Gastrocnemius medialis (tissue), 4 donors: ENCODE data around the gene RCOR1. TPM values are rescaled to one million over a fixed set of nuclear protein-coding genes. Genes with fewer than 3 reads are reported as not detected.

Experiments
- ATAC-seq, 2 donors: fragments of 150-250 bp; one replicate each; pipeline ENCODE4 v1.9.1; 2016
- DNase-seq, 2 donors: peaks; one replicate each; pipeline ENCODE4 v3.0.0-alpha.2; 2019
- H3K27ac ChIP-seq, 4 donors: fragments of 200-600 bp; sonication (generic); 1 replicate in 1 of 4; 2 replicates in 3 of 4; pipeline ENCODE4 v1.5.1; 2016 to 2018; ENCODE audit warnings: mild to moderate bottlenecking in 2 of 4, moderate library complexity in 1 of 4
- H3K27me3 ChIP-seq, 3 donors: fragments of 200-600 bp; sonication (generic) in 2 of 3; 1 replicate in 1 of 3; 2 replicates in 2 of 3; pipeline versions ENCODE4 v1.5.1 to v1.6.0; 2016 to 2019; ENCODE audit warnings: mild to moderate bottlenecking in 1 of 3, moderate library complexity in 1 of 3
- H3K36me3 ChIP-seq, 2 donors: fragments of 200-600 bp; sonication (generic) in 1 of 2; one replicate each; pipeline ENCODE4 v1.5.1; 2017 to 2018
- H3K4me1 ChIP-seq, 2 donors: fragments of 200-600 bp; sonication (generic) in 1 of 2; one replicate each; pipeline ENCODE4 v1.5.1; 2016 to 2017; ENCODE audit warnings: mild to moderate bottlenecking in 2 of 2
- H3K4me3 ChIP-seq, 4 donors: fragments of 200-600 bp; sonication (generic) in 3 of 4; 1 replicate in 1 of 4; 2 replicates in 3 of 4; pipeline ENCODE4 v1.5.1; 2016 to 2019; ENCODE audit warnings: mild to moderate bottlenecking in 2 of 4
- H3K9me3 ChIP-seq, 3 donors: fragments of 200-600 bp; sonication (generic) in 2 of 3; 1 replicate in 1 of 3; 2 replicates in 2 of 3; pipeline ENCODE4 v1.5.1; 2016 to 2019
- POLR2A ChIP-seq, 2 donors: fragments of 450-650 bp; IDR thresholded peaks; one replicate each; pipeline ENCODE4 v1.6.1; 2017; ENCODE audit warnings: antibody characterized with exemption in 2 of 2, mild to moderate bottlenecking in 2 of 2, moderate library complexity in 2 of 2
- in situ Hi-C, 4 donors: fragments of 200-750 bp; cut with MboI; loops; one replicate each; pipeline versions ENCODE4 v1.15.0 to v1.8.0; 2017; ENCODE audit warnings: low sequenced_read_pairs in 4 of 4
- intact Hi-C: fragments of 100-400 bp; cut with DNase I; formaldehyde crosslinking; loops from one replicate; pipeline ENCODE4 v1.15.1; 2023; ENCODE audit warnings: low total_unique reads
- total RNA-seq, 4 donors: library from RNA; depleted of rRNA; stranded (reverse); fragments of >200 nt; gene quantifications; one replicate each; pipeline versions ENCODE4 v1.1.0 to v1.2.3, GENCODE V29; 2016
- TF ChIP-seq, protein P1 (sequence below), 5 experiments: fragments of 450-650 bp in 3 of 5; fragments of 200-600 bp in 2 of 5; sonication (generic) in 2 of 5; IDR thresholded peaks in 4 of 5; conservative IDR thresholded peaks in 1 of 5; 1 replicate in 4 of 5; 2 replicates in 1 of 5; pipeline ENCODE4 v1.5.1; 2016 to 2019; ENCODE audit warnings: antibody characterized with exemption in 5 of 5, mild to moderate bottlenecking in 3 of 5, moderate library complexity in 3 of 5

The RCOR1 gene
- total RNA-seq, 4 donors from 2014 or later: 10.0 to 14.2 (median 12.1) TPM

- DNase-seq (no peak), ATAC-seq (no peak)
- TF ChIP-seq, protein P1, sequence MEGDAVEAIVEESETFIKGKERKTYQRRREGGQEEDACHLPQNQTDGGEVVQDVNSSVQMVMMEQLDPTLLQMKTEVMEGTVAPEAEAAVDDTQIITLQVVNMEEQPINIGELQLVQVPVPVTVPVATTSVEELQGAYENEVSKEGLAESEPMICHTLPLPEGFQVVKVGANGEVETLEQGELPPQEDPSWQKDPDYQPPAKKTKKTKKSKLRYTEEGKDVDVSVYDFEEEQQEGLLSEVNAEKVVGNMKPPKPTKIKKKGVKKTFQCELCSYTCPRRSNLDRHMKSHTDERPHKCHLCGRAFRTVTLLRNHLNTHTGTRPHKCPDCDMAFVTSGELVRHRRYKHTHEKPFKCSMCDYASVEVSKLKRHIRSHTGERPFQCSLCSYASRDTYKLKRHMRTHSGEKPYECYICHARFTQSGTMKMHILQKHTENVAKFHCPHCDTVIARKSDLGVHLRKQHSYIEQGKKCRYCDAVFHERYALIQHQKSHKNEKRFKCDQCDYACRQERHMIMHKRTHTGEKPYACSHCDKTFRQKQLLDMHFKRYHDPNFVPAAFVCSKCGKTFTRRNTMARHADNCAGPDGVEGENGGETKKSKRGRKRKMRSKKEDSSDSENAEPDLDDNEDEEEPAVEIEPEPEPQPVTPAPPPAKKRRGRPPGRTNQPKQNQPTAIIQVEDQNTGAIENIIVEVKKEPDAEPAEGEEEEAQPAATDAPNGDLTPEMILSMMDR (IDR thresholded peaks at IDR 0.05 in 4 of 5, conservative IDR thresholded peaks at IDR 0.05 in 1 of 5): no peak
- TF ChIP-seq POLR2A (IDR thresholded peaks at IDR 0.05): no peak
- peaks cover 2 to 11% (median 7%) of the 10 kb centered on the region in 3 donors for H3K27me3 ChIP-seq
- no peak overlapping the region for H3K4me3 ChIP-seq
- H3K36me3 ChIP-seq: no peaks in the 10 kb centered on the region
- H3K4me1 ChIP-seq: no peaks in the 10 kb centered on the region
- no peak overlapping the region for H3K27ac ChIP-seq
- intact Hi-C loops (no loop called here), in situ Hi-C loops (no loop called here)
- no peaks in the 10 kb centered on the region for H3K9me3 ChIP-seq
These were observed 165.2 kb downstream of the RCOR1 start for GRCh38 chr14:102757646-102758045.

DNA sequence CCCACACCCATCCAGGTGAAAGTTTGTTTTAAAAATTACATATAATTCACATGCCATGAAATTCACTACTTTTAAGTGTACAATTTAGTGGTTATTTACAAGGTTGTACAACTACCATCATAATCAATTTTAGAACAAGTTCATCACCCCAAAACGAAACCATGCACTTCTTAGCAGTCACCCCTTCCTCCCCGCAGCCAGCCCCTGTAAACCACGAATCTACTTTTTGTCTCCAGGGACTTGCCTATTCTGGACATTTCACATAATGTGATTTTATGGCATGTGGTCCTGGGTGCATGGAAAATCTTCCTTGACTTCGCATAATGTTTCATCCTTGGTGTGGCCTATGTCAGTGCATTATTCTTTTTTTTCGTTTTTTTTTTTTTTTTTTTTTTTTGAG, 165.6 kb downstream of the RCOR1 start:
- no peak overlapping the region for H3K4me3 ChIP-seq
- no peak for DNase-seq
- no peaks in the 10 kb centered on the region for H3K4me1 ChIP-seq
- in situ Hi-C loops: no loop called here
- no peaks in the 10 kb centered on the region for H3K36me3 ChIP-seq
- H3K27ac ChIP-seq: no peak overlapping the region
- TF ChIP-seq POLR2A (IDR thresholded peaks at IDR 0.05): no peak
- TF ChIP-seq, protein P1 (IDR thresholded peaks at IDR 0.05 in 4 of 5, conservative IDR thresholded peaks at IDR 0.05 in 1 of 5): no peak
- H3K9me3 ChIP-seq: no peaks in the 10 kb centered on the region
- ATAC-seq: no peak
- intact Hi-C loops: no loop called here
- peaks cover 2 to 11% (median 7%) of the 10 kb centered on the region in 3 donors for H3K27me3 ChIP-seq

GRCh38 chr14:102759456-102760187, 167.2 kb downstream of the RCOR1 start:
- TF ChIP-seq POLR2A (IDR thresholded peaks at IDR 0.05): no peak
- TF ChIP-seq, protein P1 (IDR thresholded peaks at IDR 0.05 in 4 of 5, conservative IDR thresholded peaks at IDR 0.05 in 1 of 5): no peak
- no peak for DNase-seq
- in situ Hi-C loops: no loop called here

GRCh38 chr14:102760496-102761193, 168.2 kb downstream of the RCOR1 start:
- H3K27ac ChIP-seq: no peak overlapping the region
- TF ChIP-seq POLR2A (IDR thresholded peaks at IDR 0.05): no peak
- TF ChIP-seq, protein P1 (IDR thresholded peaks at IDR 0.05 in 4 of 5, conservative IDR thresholded peaks at IDR 0.05 in 1 of 5): no peak
- peaks cover 2 to 11% (median 7%) of the 10 kb centered on the region in 3 donors for H3K27me3 ChIP-seq
- no peak for ATAC-seq
- in situ Hi-C loops (no loop called here), intact Hi-C loops (no loop called here)
- no peaks in the 10 kb centered on the region for H3K9me3 ChIP-seq
- no peak for DNase-seq
- H3K36me3 ChIP-seq: no peaks in the 10 kb centered on the region
- no peak overlapping the region for H3K4me3 ChIP-seq
- H3K4me1 ChIP-seq: no peaks in the 10 kb centered on the region

More at GRCh38 chr14:102759456-102760187, 167.2 kb downstream of the RCOR1 start:
- no peak for ATAC-seq
- H3K4me1 ChIP-seq: no peaks in the 10 kb centered on the region
- no peaks in the 10 kb centered on the region for H3K36me3 ChIP-seq
- H3K9me3 ChIP-seq: no peaks in the 10 kb centered on the region
- peaks cover 2 to 11% (median 7%) of the 10 kb centered on the region in 3 donors for H3K27me3 ChIP-seq
- no peak overlapping the region for H3K4me3 ChIP-seq
- no peak overlapping the region for H3K27ac ChIP-seq
- intact Hi-C loops: no loop called here
